Measurements from ENCODE around the gene DLGAP1.

Gene DLGAP1

GRCh38 chr18:3664563-3665178 is 790.4 kb downstream of the DLGAP1 start:
- no peak for TF ChIP-seq CTCF (conservative IDR thresholded peaks at IDR 0.05; ENCODE audit: control insufficient read depth, insufficient read depth, low read depth, low read length)
- no peak overlapping the region for H3K4me3 ChIP-seq (ENCODE audit: control insufficient read depth, low read depth, low read length)
- no peak for DNase-seq (ENCODE audit: low read depth)

GRCh38 chr18:3663870-3664512 is 791.1 kb downstream of the DLGAP1 start:
- H3K4me3 ChIP-seq (ENCODE audit: control insufficient read depth, low read depth, low read length), result no peak overlapping the region
- TF ChIP-seq CTCF (conservative IDR thresholded peaks at IDR 0.05; ENCODE audit: control insufficient read depth, insufficient read depth, low read depth, low read length), result no peak
- DNase-seq (ENCODE audit: low read depth), result no peak

GRCh38 chr18:3661989-3662388 is 793.1 kb downstream of the DLGAP1 start:
- no peak for DNase-seq (ENCODE audit: low read depth)
- no peak overlapping the region for H3K4me3 ChIP-seq (ENCODE audit: control insufficient read depth, low read depth, low read length)
- TF ChIP-seq CTCF (conservative IDR thresholded peaks at IDR 0.05; ENCODE audit: control insufficient read depth, insufficient read depth, low read depth, low read length), result no peak

- H3K4me3 ChIP-seq (ENCODE audit: control insufficient read depth, low read depth, low read length), result no peak overlapping the region
- no peak for DNase-seq (ENCODE audit: low read depth)
- no peak for TF ChIP-seq CTCF (conservative IDR thresholded peaks at IDR 0.05; ENCODE audit: control insufficient read depth, insufficient read depth, low read depth, low read length)
Observed at GRCh38 chr18:3660739-3661515, 794.2 kb downstream of the DLGAP1 start.

GRCh38 chr18:3658529-3658928 is 796.6 kb downstream of the DLGAP1 start:
- no peak for TF ChIP-seq CTCF (conservative IDR thresholded peaks at IDR 0.05; ENCODE audit: control insufficient read depth, insufficient read depth, low read depth, low read length)

GRCh38 chr18:3655254-3656050 is 799.7 kb downstream of the DLGAP1 start:
- no peak for DNase-seq (ENCODE audit: low read depth)
- H3K4me3 ChIP-seq (ENCODE audit: control insufficient read depth, low read depth, low read length), result no peak overlapping the region
- no peak for TF ChIP-seq CTCF (conservative IDR thresholded peaks at IDR 0.05; ENCODE audit: control insufficient read depth, insufficient read depth, low read depth, low read length)

More at GRCh38 chr18:3658529-3658928, 796.6 kb downstream of the DLGAP1 start:
- H3K4me3 ChIP-seq (ENCODE audit: control insufficient read depth, low read depth, low read length), result no peak overlapping the region
- no peak for DNase-seq (ENCODE audit: low read depth)
